A549 treated with GW870086 at 1 μM for 4 hours (cell line): ENCODE results near the gene ZC3H18. TPM values are rescaled to one million over a fixed set of nuclear protein-coding genes. Genes with fewer than 3 reads are reported as not detected.

Experiments used
- total RNA-seq: library from RNA; stranded (reverse); fragments of 200-300 nt; extraction: Qiagen RNA extraction; gene quantifications from 5 replicates; pipeline ENCODE4 v1.2.3, GENCODE V29; 2022; ENCODE audit warnings: low read depth

Gene ZC3H18
- total RNA-seq = 41.8 to 48.8 TPM (median 47.6 TPM) in 5 replicates

GRCh38 chr16:88569985-88570690 lies at the start of gene ZC3H18:
TSS of gene ZC3H18 (plus strand) at chr16:88570403. CDS start at chr16:88577124, 6,721 bp downstream.

GRCh38 chr16:88638323-88639230 lies 68.4 kb downstream of the ZC3H18 start, which contains the start of gene IL17C:
TSS of gene IL17C (plus strand) at chr16:88638572. CDS start at chr16:88638642, 70 bp downstream.

GRCh38 chr16:88650749-88651275 lies 80.6 kb downstream of the ZC3H18 start, which contains the start of gene CYBA:
TSS of gene CYBA (minus strand) at chr16:88651053. CDS start at chr16:88651013, 40 bp downstream.

GRCh38 chr16:88662843-88663606 lies 92.8 kb downstream of the ZC3H18 start, which contains the start of gene MVD:
TSS of gene MVD (minus strand) at chr16:88663091. CDS start at chr16:88663080, 11 bp downstream.

Other genes with a start within 250 kb of the ZC3H18 start
- gene ZNF469, start 187.4 kb upstream of the ZC3H18 start, total RNA-seq = 5.9 to 11.2 TPM (median 9.6 TPM) in 5 replicates
- 5.6 to 7.2 TPM (median 6.2 TPM) in 5 replicates for gene ZFPM1, start 117.1 kb upstream of the ZC3H18 start, total RNA-seq
- not detected in 5 replicates for gene IL17C, start 68.2 kb downstream of the ZC3H18 start, total RNA-seq
- gene CYBA, start 80.7 kb downstream of the ZC3H18 start, total RNA-seq = 267 to 301 TPM (median 293 TPM) in 5 replicates
- gene MVD, start 92.7 kb downstream of the ZC3H18 start, total RNA-seq = 16.6 to 23.1 TPM (median 20.2 TPM) in 5 replicates
- gene SNAI3, start 116.1 kb downstream of the ZC3H18 start, total RNA-seq = 0.08 to 0.32 TPM (median 0.17 TPM) in 4 of 5 replicates, not detected in the other
- 11.3 to 17.7 TPM (median 17.4 TPM) in 5 replicates for gene RNF166, start 136.0 kb downstream of the ZC3H18 start, total RNA-seq
- 25.4 to 36.2 TPM (median 33.3 TPM) in 5 replicates for gene CTU2, start 136.1 kb downstream of the ZC3H18 start, total RNA-seq
- gene PIEZO1, start 214.8 kb downstream of the ZC3H18 start, total RNA-seq = 110 to 147 TPM (median 137 TPM) in 5 replicates
- gene CDT1, start 233.4 kb downstream of the ZC3H18 start, total RNA-seq = 25.6 to 32.0 TPM (median 29.9 TPM) in 5 replicates
- 310 to 457 TPM (median 407 TPM) in 5 replicates for gene APRT, start 241.5 kb downstream of the ZC3H18 start, total RNA-seq